ENCODE data around the gene CFAP65. TPM values are rescaled to one million over a fixed set of nuclear protein-coding genes. Genes with fewer than 3 reads are reported as not detected.

The CFAP65 gene
- total and polyA plus RNA-seq, 2 of the 13 experiments (the other 11 are each of a cell fraction or from before 2014, with no cell fraction given), result 0.05 TPM; not detected in 1

DNA sequence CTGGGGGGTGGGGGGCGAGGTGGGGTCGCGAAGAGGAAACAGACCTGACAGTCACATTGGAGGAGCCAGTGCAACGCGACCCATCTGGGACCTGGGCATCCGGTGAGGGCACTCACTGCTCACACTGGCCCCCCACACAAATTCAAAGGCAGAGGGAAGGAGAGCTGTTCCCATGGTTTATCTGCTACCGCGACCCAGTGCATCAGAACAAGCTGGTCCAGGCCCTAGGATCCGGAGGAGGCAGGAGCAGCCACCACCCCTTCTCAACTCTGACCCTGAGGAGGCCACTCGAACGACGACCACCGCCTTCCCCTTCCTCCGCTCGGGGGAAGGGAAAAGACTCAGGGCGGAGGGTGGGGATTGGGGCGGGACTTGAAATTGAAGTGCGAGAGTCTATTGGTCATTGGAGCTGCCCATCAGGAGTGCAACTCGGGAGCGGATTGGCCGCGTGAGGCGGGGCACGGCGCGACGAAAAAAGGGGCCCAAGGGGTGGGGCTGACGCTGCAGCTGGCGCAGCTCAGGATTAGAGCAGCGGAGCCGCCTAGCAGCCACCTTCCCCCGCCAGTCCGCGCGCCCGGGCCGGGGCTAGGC lies 82.1 kb downstream of the CFAP65 start, which contains the start of gene CDK5R2 (continued):
- TF ChIP-seq NRL (CRISPR knock-in tag; IDR thresholded peaks at IDR 0.05; ENCODE audit: borderline replicate concordance) (0 out of 2 replicates have a peak, but pooled peaks have one; percentile 25), ZSCAN31 (CRISPR knock-in tag; IDR thresholded peaks at IDR 0.05; ENCODE audit: low read depth) (no peak), AHR (CRISPR knock-in tag; IDR thresholded peaks at IDR 0.05) (no peak), ZNF256 (CRISPR knock-in tag; conservative IDR thresholded peaks at IDR 0.05) (no peak), CREB1 (IDR thresholded peaks at IDR 0.05) (no peak), CREB1 (CRISPR knock-in tag; IDR thresholded peaks at IDR 0.05) (no peak), EZH2 (conservative IDR thresholded peaks at IDR 0.05; ENCODE audit: low read depth, low read length) (no peak), PHF5A (CRISPR knock-in tag; IDR thresholded peaks at IDR 0.05; ENCODE audit: low read depth, unreplicated experiment) (no peak), SP5 (CRISPR knock-in tag; IDR thresholded peaks at IDR 0.05; ENCODE audit: borderline replicate concordance, low read depth) (peak; percentile 33; the same call in 1 of the 2 replicates), ZNF570 (CRISPR knock-in tag; IDR thresholded peaks at IDR 0.05; ENCODE audit: borderline replicate concordance) (no peak), YEATS2 (CRISPR knock-in tag; IDR thresholded peaks at IDR 0.05; ENCODE audit: borderline replicate concordance) (no peak), MEIS2 (CRISPR knock-in tag; IDR thresholded peaks at IDR 0.05) (no peak), NFYC (CRISPR knock-in tag; IDR thresholded peaks at IDR 0.05) (peak; percentile 93), MIER2 (CRISPR knock-in tag; IDR thresholded peaks at IDR 0.05) (peak; percentile 23; the same call in 1 of the 2 replicates)
- TF ChIP-seq, protein P1, sequence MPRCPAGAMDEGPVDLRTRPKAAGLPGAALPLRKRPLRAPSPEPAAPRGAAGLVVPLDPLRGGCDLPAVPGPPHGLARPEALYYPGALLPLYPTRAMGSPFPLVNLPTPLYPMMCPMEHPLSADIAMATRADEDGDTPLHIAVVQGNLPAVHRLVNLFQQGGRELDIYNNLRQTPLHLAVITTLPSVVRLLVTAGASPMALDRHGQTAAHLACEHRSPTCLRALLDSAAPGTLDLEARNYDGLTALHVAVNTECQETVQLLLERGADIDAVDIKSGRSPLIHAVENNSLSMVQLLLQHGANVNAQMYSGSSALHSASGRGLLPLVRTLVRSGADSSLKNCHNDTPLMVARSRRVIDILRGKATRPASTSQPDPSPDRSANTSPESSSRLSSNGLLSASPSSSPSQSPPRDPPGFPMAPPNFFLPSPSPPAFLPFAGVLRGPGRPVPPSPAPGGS (CRISPR knock-in tag; IDR thresholded peaks at IDR 0.05), result no peak
- TF ChIP-seq, protein P2, sequence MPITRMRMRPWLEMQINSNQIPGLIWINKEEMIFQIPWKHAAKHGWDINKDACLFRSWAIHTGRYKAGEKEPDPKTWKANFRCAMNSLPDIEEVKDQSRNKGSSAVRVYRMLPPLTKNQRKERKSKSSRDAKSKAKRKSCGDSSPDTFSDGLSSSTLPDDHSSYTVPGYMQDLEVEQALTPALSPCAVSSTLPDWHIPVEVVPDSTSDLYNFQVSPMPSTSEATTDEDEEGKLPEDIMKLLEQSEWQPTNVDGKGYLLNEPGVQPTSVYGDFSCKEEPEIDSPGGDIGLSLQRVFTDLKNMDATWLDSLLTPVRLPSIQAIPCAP (CRISPR knock-in tag; IDR thresholded peaks at IDR 0.05; ENCODE audit: low read depth), result no peak
- TF ChIP-seq, protein P3, sequence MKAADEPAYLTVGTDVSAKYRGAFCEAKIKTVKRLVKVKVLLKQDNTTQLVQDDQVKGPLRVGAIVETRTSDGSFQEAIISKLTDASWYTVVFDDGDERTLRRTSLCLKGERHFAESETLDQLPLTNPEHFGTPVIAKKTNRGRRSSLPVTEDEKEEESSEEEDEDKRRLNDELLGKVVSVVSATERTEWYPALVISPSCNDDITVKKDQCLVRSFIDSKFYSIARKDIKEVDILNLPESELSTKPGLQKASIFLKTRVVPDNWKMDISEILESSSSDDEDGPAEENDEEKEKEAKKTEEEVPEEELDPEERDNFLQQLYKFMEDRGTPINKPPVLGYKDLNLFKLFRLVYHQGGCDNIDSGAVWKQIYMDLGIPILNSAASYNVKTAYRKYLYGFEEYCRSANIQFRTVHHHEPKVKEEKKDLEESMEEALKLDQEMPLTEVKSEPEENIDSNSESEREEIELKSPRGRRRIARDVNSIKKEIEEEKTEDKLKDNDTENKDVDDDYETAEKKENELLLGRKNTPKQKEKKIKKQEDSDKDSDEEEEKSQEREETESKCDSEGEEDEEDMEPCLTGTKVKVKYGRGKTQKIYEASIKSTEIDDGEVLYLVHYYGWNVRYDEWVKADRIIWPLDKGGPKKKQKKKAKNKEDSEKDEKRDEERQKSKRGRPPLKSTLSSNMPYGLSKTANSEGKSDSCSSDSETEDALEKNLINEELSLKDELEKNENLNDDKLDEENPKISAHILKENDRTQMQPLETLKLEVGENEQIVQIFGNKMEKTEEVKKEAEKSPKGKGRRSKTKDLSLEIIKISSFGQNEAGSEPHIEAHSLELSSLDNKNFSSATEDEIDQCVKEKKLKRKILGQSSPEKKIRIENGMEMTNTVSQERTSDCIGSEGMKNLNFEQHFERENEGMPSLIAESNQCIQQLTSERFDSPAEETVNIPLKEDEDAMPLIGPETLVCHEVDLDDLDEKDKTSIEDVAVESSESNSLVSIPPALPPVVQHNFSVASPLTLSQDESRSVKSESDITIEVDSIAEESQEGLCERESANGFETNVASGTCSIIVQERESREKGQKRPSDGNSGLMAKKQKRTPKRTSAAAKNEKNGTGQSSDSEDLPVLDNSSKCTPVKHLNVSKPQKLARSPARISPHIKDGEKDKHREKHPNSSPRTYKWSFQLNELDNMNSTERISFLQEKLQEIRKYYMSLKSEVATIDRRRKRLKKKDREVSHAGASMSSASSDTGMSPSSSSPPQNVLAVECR (CRISPR knock-in tag; IDR thresholded peaks at IDR 0.05; ENCODE audit: borderline replicate concordance), result peak; percentile 37; the same call in 1 of the 2 replicates
- TF ChIP-seq, protein P4, sequence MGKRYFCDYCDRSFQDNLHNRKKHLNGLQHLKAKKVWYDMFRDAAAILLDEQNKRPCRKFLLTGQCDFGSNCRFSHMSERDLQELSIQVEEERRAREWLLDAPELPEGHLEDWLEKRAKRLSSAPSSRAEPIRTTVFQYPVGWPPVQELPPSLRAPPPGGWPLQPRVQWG (CRISPR knock-in tag; IDR thresholded peaks at IDR 0.05; ENCODE audit: borderline replicate concordance, low read depth), result no peak
- TF ChIP-seq, protein P5, sequence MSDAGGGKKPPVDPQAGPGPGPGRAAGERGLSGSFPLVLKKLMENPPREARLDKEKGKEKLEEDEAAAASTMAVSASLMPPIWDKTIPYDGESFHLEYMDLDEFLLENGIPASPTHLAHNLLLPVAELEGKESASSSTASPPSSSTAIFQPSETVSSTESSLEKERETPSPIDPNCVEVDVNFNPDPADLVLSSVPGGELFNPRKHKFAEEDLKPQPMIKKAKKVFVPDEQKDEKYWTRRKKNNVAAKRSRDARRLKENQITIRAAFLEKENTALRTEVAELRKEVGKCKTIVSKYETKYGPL (CRISPR knock-in tag; IDR thresholded peaks at IDR 0.05), result no peak
- TF ChIP-seq, protein P6, sequence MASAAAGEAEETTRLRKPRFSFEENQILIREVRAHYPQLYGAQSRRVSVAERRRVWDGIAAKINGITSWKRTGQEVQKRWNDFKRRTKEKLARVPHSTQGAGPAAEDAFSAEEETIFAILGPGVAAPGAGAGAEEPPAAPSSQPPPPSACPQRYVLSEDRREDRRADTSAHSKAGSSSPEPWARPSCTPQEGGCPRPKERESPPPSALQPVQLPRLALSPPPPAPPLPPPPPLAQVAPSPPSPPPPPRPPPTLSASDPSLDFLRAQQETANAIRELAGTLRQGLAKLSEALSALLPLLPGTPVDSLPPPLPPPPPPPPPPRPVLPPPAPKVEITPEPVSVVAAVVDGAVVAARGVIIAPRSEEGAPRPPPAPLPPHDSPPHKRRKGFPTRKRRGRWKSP (CRISPR knock-in tag; IDR thresholded peaks at IDR 0.05), result peak; percentile 59
- TF ChIP-seq, protein P7, sequence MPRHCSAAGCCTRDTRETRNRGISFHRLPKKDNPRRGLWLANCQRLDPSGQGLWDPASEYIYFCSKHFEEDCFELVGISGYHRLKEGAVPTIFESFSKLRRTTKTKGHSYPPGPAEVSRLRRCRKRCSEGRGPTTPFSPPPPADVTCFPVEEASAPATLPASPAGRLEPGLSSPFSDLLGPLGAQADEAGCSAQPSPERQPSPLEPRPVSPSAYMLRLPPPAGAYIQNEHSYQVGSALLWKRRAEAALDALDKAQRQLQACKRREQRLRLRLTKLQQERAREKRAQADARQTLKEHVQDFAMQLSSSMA (CRISPR knock-in tag; IDR thresholded peaks at IDR 0.05), result no peak

Data from HepG2 (cell line).